A549 (cell line): Measurements from ENCODE around the gene ANXA9.

ENCODE experiments used
- CBX2 ChIP-seq: fragments of 200-600 bp; sonication (generic); IDR thresholded peaks from 2 replicates; pipeline ENCODE4 v1.6.1; 2016; ENCODE audit warnings: low read depth, mild to moderate bottlenecking, borderline replicate concordance
- EP300 ChIP-seq, 2 experiments: fragments of >200 bp; sonication (Bioruptor Twin); formaldehyde crosslinking; IDR thresholded peaks; 2 replicates in 1 of 2; 3 replicates in 1 of 2; pipeline ENCODE4 v1.6.1; 2016 to 2017
- KDM5A ChIP-seq: fragments of 200-600 bp; sonication (generic); IDR thresholded peaks from 2 replicates; pipeline ENCODE4 v1.6.1; 2016; ENCODE audit warnings: antibody characterized with exemption, mild to moderate bottlenecking
- POLR2A ChIP-seq: IDR thresholded peaks from 2 replicates; pipeline ENCODE4 v1.6.1; 2012; ENCODE audit warnings: mild to moderate bottlenecking, low read length
- SMC3 ChIP-seq: fragments of >200 bp; sonication (Bioruptor Twin); formaldehyde crosslinking; IDR thresholded peaks from 3 replicates; pipeline ENCODE4 v1.6.1; 2018; ENCODE audit warnings: inconsistent platforms
- TF ChIP-seq, protein P1 (sequence below): fragments of >200 bp; sonication (Bioruptor Twin); formaldehyde crosslinking; IDR thresholded peaks from 3 replicates; pipeline ENCODE4 v1.5.1; 2016
- TF ChIP-seq, protein P2 (sequence below): IDR thresholded peaks from 2 replicates; pipeline ENCODE4 v1.6.1; 2012

DNA sequence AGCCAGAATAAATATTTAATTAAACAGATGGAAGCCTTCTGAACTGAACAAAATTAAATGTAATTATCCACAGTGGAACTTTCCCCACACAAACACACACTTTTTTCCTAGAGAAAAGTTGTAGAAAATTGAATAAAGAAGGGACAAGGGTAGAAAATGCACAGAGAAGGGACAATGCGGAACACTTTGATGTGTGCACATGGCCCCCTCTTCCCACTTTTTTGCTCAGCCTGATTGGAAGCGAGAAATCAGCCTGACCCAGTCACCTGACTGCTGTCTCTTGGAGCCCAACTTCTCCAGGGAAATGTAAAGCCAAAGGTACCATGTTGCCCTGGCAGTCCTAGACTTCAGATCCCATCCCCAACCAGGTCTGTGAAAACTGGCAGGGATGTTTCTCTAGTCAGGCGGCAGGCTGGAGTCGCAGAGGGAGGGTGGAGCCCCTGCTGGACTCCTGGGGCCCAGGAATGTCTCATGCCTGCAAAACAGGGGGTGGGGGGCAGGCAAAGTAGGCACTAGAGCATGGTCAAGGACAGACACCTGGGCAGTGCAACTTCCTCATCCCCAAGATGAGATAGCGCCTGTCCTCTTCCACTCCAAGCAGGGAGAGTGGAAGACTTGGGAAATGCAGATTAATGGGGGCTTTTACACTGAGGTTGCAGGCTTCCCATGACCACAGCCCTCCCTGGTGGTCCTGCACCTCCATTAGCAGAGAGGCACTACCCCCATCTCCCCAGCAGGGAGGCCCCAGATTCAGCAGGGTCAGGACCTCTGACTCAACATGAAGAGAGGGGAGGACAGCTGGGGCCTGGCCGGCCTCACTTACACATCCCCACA, 10.3 kb upstream of the ANXA9 start:
- TF ChIP-seq, protein P1, sequence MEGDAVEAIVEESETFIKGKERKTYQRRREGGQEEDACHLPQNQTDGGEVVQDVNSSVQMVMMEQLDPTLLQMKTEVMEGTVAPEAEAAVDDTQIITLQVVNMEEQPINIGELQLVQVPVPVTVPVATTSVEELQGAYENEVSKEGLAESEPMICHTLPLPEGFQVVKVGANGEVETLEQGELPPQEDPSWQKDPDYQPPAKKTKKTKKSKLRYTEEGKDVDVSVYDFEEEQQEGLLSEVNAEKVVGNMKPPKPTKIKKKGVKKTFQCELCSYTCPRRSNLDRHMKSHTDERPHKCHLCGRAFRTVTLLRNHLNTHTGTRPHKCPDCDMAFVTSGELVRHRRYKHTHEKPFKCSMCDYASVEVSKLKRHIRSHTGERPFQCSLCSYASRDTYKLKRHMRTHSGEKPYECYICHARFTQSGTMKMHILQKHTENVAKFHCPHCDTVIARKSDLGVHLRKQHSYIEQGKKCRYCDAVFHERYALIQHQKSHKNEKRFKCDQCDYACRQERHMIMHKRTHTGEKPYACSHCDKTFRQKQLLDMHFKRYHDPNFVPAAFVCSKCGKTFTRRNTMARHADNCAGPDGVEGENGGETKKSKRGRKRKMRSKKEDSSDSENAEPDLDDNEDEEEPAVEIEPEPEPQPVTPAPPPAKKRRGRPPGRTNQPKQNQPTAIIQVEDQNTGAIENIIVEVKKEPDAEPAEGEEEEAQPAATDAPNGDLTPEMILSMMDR = no peak
- TF ChIP-seq, protein P2, sequence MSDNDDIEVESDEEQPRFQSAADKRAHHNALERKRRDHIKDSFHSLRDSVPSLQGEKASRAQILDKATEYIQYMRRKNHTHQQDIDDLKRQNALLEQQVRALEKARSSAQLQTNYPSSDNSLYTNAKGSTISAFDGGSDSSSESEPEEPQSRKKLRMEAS = peak; percentile 44; the same call in 1 of the 2 replicates
- TF ChIP-seq POLR2A (no peak), EP300 (IDR thresholded peaks at IDR 0.05) (no peak), KDM5A (no peak), CBX2 (no peak), SMC3 (no peak)
